GM13976 (cell line): Measurements from ENCODE around the gene ZXDB.
"Not testable (repeated sequence)": the region's sequence is repeated elsewhere in the genome, so short reads cannot be mapped to it uniquely, and the experiment has no call there.

ENCODE experiments used
- DNase-seq: peaks from one replicate; pipeline ENCODE4 v3.0.0; 2012; ENCODE audit warnings: low spot score
- CTCF ChIP-seq: IDR thresholded peaks from 2 replicates; pipeline ENCODE4 v1.5.1; 2012; ENCODE audit warnings: borderline replicate concordance, mild to moderate bottlenecking; ENCODE audit not compliant: insufficient read depth; ENCODE audit errors: extremely low read depth, missing control alignments, control extremely low read depth
- in situ Hi-C: fragments of 300-500 bp; cut with MboI; formaldehyde crosslinking; loops from one replicate; pipeline ENCODE4 v1.12.0; 2022; ENCODE audit warnings: low sequenced_read_pairs, mixed read lengths, inconsistent platforms; ENCODE audit not compliant: unreplicated experiment

Gene ZXDB

DNA sequence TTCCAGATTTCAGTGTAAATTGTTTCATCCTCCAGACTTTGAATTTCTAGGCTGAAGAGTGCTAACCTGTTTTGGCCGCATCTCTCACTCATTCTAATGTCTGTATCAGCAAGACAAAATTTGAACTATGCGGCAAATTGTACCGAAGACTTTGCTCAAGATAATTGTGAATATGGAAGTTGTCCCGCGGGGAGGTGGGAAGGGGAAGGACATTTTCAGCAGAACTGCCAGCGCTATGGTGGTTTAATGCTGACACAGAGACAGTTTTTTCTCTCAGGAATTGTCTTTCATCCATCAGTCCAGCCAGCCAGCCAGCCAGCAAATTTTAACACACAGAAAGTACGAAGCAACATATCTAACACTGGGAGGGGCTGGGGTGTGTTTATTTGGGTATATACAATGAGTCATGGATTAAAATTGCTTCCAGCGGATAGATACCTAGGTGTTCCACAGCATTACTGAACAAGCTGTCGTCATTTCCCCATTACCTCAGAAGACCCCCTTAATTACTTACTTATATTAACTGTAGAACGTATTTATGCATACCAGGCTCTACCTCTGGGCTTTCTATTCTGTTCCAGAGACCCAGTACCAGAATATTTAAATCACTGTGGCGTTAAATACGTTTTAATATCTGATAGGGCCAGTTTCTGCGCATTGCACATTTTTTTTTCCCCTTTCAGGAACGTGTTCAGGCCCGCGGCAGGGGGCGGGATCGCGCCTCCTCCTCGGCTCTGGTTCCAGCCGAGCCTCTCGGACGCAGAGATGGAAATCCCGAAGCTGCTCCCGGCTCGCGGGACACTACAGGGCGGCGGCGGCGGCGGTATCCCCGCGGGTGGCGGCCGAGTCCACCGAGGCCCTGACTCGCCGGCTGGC lies at the start of gene ZXDB:
Gene ZXDB (plus strand): TSS at position 728 of the 876 bp plus-strand sequence. CDS start 38 bp downstream, at position 766.
- DNase-seq = not testable (repeated sequence)
- in situ Hi-C loops = loop anchor here (25.0 kb wide), 1 partner anchor 321 kb away; the partner anchor contains the start of gene ZXDA

DNA sequence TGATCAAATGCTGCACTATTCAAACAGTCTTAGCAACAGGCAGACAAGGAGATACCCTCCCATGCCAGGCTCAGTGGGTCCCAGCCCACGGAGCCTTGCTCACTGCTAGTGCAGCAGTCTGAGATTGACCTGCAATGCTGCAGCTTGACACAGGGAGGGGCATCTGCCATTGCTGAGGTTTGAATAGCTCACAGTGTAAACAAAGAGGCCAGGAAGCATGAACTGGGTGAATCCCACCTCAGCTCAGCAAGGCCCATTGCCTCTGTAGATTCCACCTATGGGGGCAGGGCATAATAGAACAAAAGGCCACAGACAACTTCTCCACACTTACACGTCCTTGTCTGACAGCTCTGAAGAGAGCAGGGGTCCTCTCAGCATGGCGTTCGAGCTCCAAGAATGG lies 26.6 kb upstream of the ZXDB start:
- in situ Hi-C loops = no loop called here
- no peak for DNase-seq
- no peak for TF ChIP-seq CTCF

DNA sequence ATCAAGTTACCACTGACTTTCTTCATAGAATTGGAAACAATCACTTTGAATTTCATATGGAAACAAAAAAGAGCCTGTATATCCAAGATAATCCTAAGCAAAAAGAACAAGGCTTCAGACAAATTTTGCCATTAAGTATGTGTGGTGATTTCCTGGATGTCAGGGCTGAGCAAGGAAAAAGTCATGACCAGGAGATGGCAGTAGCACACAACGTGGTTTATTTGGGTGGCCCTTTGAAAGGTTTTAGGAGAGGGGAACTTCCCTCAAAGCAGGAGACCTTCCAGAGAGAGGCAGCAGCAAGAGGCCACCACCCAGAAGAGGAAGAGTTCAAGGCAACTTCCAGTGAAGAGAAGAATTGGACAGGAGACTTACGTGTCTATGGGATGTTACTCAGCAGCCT lies 18.1 kb upstream of the ZXDB start:
- in situ Hi-C loops = no loop called here
- no peak for DNase-seq
- TF ChIP-seq CTCF = no peak

- DNase-seq = not testable (repeated sequence)
- in situ Hi-C loops = loop anchor here (25.0 kb wide), 1 partner anchor 329 kb away; the partner anchor contains the start of gene ZXDA
Observed at GRCh38 chrX:57582948-57583347, 8.9 kb upstream of the ZXDB start.

DNA sequence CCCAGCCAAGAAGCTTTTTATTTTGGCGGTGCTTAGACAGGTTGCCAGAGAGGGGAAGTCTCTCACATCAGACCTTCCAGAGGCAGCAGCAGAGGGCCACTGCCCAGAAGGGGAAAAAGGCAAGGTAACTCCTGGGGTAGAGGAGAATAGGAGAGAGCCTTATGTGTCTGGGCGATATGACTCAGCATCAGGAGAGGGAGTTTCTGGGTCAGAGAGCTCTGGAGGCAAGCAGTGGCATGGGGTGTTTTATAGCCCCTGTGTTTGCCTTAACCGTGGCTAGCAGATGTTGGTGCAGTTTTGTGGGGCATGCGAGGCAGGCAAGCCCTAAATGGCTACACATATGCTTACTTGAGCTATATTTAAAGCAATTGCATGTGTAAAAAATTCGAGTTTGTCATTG lies 8.3 kb upstream of the ZXDB start:
- DNase-seq = no peak
- in situ Hi-C loops = loop anchor here (25.0 kb wide), 1 partner anchor 329 kb away; the partner anchor contains the start of gene ZXDA
- TF ChIP-seq CTCF = no peak

DNA sequence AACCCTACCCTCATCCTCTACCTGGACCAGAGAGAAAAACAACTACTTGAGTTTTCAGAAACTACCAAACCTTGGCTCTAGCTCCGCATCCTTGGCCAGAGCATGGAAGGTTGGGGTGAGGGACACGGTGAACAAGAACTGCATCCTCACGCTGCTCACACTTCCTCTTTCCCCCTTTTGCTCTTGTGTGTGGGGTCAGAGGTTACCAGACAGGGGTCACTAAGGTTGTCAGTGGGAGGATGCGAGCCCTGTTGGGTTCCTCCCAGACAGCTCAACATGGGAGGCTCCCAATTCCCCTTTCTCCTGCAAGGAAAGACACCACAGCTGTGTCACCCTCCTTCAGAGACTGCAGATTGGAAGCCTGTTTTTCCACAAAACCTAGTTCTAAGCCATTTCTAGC lies 5.5 kb upstream of the ZXDB start:
- no peak for TF ChIP-seq CTCF
- DNase-seq = no peak
- in situ Hi-C loops = loop anchor here (25.0 kb wide), 1 partner anchor 326 kb away; the partner anchor contains the start of gene ZXDA

GRCh38 chrX:57587062-57587461 lies 4.7 kb upstream of the ZXDB start:
- in situ Hi-C loops = loop anchor here (25.0 kb wide), 1 partner anchor 325 kb away; the partner anchor contains the start of gene ZXDA
- DNase-seq = no peak
- TF ChIP-seq CTCF = no peak
